ENCODE data around the gene ZNF444.
"Not testable (repeated sequence)": the region's sequence is repeated elsewhere in the genome, so short reads cannot be mapped to it uniquely, and the experiment has no call there.

Gene ZNF444

DNA sequence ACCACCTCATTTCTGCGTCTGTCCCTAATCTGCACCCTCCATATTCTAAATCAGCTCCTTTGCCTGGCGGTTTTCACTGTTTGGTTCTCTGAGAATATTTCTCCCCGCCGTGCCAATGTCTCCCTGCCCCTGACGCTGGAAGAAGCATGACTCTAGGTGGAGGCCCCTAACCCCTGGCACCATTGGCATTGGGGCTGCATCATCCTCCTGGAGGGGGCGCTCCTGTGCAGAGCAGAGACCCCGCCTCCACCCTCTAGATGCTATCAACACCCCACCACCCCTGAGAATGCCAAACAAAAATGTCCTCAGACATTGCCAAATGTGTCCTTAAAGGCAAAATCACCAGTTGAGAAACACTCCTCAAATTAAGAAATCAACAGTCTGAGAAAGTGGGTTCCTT, 50.0 kb downstream of the ZNF444 start:
- DNase-seq = no peak

DNA sequence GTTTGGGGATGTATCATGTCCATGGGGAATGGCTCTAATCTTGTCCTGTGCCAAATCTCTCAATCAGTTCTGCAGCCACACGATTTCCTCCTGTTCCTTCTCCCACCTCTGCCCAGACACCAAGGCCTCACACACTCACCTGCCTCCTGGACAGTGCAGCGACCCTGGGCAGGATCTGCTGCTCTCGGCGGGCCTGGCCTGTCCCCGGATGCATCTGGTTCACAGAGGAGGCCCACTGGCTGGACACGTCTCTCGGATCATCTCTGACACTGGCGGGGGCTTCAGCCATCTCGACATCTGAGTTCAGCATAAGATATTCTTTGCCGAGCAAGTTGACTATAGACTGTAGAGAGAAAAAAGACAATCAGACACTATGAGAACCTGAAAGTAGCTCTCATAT, 50.6 kb downstream of the ZNF444 start:
- DNase-seq = no peak

DNA sequence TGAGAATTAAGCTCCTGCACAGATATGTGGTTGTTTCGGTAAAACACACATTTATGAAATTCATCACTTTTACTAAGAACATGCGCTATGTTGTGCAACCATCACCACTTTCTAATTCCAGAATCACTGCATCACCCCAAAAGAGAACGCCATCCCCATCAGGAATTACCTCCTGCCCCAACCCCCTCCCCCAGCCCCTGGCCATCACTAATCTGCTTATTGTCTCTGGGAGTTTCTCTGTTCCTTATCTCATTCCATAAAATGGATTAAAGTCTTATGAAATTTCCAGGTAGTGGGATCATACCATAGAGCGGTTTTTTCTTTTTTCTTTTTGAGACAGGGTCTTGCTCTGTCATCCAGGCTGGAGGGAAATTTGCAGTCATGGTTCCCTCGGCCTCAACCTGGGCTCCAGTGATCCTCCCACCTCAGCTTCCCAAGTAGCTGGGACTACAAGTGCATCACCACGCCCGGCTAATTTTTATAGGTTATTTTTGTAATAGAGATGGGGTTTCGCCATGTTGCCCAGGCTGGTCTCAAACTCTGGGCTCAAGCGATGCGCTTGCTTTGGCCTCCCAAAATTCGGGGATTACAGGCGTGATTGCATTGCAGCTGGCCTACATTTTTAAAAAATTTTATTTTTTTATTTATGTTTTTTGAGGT, 53.0 kb downstream of the ZNF444 start:
- no peak for DNase-seq

DNA sequence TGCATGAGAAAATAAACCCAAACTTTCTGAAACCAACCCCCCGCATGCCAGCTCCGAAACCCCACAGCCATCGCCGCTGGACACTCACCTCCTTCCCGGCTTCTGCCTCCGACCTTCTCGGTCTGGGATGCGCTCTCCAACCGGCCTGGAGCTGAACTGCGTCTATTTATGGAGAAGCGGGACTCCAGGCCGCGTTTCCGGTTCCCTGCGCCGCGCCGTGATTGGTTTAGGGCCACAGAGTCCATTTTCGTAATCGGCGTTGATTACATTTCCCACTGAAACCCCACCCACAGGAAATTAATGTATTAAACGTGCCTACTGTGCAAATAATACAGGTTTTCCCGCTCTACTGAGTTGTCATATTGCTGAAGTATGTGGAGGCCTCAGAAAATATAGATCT, 56.6 kb downstream of the ZNF444 start, which contains the start of gene ZSCAN5B:
Gene ZSCAN5B, minus strand, starts transcription at position 138 of the 400 bp plus-strand sequence. CDS start 4,731 bp downstream, outside the sequence.
- DNase-seq = not testable (repeated sequence)

DNA sequence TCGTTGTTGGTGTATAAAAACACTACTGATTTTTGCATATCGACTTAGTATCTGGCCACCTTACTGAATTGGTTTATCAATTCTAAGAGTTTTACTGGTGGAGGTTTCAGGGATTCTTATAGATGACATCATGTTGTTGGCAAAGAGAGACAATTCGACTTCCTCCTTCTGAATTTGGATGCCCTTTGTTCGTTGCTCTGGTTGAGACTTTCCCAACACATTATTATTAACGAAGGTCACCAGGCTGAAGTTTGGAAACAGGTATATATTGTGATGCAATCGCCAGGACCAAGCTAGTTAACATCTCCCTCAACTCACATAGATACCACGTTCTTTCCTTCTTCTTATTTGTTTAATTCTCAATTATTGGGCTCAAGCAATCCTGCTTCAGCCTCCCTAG, 58.6 kb downstream of the ZNF444 start:
- no peak for DNase-seq

DNA sequence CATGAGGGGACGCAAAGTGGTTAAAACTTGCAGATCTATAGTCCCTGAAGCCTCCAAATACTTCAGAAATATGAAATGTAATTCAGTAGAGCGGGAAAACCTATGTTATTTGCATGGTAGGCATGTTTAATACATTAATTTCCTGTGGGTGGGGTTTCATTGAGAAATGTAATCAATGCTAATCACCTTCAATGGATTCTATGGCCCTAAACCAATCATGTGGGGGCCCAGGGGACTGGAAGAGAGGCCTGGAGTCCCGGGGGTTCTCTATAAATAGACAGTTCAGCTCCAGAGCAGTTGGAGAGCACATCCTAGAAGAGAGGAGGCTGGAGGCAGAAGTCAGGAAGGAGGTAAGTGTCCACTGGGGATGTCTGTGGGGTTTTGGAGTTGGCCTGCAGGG, 60.9 kb downstream of the ZNF444 start, which contains the start of gene ZSCAN5C:
Gene ZSCAN5C, plus strand, starts transcription at position 301 of the 400 bp plus-strand sequence. CDS start 3,641 bp downstream, outside the sequence.
- no peak for DNase-seq

DNA sequence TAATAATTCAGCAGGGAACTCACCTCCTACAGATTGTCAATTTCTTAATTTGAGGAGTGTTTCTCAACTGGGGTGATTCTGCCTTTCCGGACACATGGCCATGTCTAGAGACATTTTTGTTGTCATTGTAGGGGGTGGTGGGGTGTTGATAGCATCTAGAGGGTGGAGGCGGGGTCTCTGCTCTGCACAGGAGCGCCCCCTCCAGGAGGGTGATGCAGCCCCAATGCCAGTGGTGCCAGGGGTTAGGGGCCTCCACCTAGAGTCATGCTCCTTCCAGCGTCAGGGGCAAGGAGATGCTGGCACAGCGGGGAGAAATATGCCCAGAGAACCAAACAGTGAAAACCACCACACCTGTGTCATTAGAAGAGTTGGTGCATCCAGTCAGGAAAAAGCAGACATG, 66.5 kb downstream of the ZNF444 start:
- DNase-seq = not testable (repeated sequence)

DNA sequence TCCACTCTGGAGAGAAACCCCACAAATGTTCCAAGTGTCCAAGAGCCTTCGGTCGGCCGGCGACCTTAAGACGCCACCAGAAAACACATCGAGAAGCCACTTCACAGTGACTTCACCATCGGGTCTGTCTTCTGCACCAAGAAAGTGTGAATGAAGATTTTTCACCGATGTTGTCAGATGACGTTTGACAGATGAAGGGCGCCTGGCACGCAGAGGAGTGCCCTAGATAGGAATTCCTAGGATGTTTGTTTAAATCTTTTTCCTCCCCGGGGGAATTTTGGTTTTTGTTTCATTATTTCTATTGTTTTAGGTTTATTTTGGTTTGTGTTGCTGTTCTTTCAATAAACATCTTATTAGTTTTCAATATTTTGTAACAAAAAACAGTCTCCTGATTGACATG, 68.0 kb downstream of the ZNF444 start:
- no peak for DNase-seq

DNA sequence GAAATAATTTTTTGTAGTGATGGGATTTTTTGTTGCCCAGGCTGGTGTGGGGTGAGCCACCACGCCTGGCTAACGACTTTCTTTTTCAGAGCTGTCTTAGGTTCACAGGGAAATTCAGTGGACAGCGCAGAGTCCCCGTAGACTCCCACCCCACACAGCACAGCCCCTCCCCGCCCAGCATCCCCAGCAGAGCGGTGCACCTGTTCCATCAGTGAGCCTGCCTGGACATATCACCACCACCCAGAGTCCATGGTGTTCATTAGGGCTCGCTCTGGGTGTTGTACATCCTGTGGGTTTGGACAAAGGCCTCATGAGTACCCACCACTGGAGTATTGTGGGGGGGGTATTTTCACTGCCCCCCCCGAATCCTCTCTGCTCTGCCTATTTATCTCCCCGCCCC, 68.9 kb downstream of the ZNF444 start:
- DNase-seq = not testable (repeated sequence)
